ENCODE results near the gene FEN1. TPM values are rescaled to one million over a fixed set of nuclear protein-coding genes. Genes with fewer than 3 reads are reported as not detected.
A peak's percentile ranks its signal among the peaks of the same experiment; 100 is the strongest.

The FEN1 gene
- total and polyA plus RNA-seq, 2 of the 13 experiments (the other 11 are each of a cell fraction or from before 2014, with no cell fraction given): 12.4 to 102 TPM

- 0 out of 2 replicates have a peak, but pooled peaks have one; percentile 6 for TF ChIP-seq ZNF362 (CRISPR knock-in tag; IDR thresholded peaks at IDR 0.05; ENCODE audit: borderline replicate concordance)
- no peak for TF ChIP-seq ELF4 (CRISPR knock-in tag; IDR thresholded peaks at IDR 0.05; ENCODE audit: borderline replicate concordance)
- peak; percentile 72; the same call in 1 of the 2 replicates for TF ChIP-seq RCOR2 (CRISPR knock-in tag; IDR thresholded peaks at IDR 0.05)
- no peak for TF ChIP-seq KLF13 (CRISPR knock-in tag; IDR thresholded peaks at IDR 0.05)
- TF ChIP-seq SMAD9 (CRISPR knock-in tag; IDR thresholded peaks at IDR 0.05): peak; percentile 87; the same call in 1 of the 2 replicates
- TF ChIP-seq SMAD1 (CRISPR knock-in tag; IDR thresholded peaks at IDR 0.05; ENCODE audit: borderline replicate concordance, low read depth): no peak
- TF ChIP-seq NFIC (IDR thresholded peaks at IDR 0.05; ENCODE audit: low read length): no peak
- no peak; the same call in 1 of the 2 replicates for TF ChIP-seq ZNF788 (CRISPR knock-in tag; IDR thresholded peaks at IDR 0.05; ENCODE audit: borderline replicate concordance)
- TF ChIP-seq NBN (conservative IDR thresholded peaks at IDR 0.05): no peak
- no peak for TF ChIP-seq ZNF329 (CRISPR knock-in tag; IDR thresholded peaks at IDR 0.05; ENCODE audit: low read depth)
- TF ChIP-seq NCOR1 (IDR thresholded peaks at IDR 0.05; ENCODE audit: borderline replicate concordance, low read length): no peak
- no peak for TF ChIP-seq RBM39 (IDR thresholded peaks at IDR 0.05; ENCODE audit: low read depth, low read length, poor library complexity, severe bottlenecking)
- no peak for TF ChIP-seq PITX1 (CRISPR knock-in tag; IDR thresholded peaks at IDR 0.05)
- TF ChIP-seq, protein P1, sequence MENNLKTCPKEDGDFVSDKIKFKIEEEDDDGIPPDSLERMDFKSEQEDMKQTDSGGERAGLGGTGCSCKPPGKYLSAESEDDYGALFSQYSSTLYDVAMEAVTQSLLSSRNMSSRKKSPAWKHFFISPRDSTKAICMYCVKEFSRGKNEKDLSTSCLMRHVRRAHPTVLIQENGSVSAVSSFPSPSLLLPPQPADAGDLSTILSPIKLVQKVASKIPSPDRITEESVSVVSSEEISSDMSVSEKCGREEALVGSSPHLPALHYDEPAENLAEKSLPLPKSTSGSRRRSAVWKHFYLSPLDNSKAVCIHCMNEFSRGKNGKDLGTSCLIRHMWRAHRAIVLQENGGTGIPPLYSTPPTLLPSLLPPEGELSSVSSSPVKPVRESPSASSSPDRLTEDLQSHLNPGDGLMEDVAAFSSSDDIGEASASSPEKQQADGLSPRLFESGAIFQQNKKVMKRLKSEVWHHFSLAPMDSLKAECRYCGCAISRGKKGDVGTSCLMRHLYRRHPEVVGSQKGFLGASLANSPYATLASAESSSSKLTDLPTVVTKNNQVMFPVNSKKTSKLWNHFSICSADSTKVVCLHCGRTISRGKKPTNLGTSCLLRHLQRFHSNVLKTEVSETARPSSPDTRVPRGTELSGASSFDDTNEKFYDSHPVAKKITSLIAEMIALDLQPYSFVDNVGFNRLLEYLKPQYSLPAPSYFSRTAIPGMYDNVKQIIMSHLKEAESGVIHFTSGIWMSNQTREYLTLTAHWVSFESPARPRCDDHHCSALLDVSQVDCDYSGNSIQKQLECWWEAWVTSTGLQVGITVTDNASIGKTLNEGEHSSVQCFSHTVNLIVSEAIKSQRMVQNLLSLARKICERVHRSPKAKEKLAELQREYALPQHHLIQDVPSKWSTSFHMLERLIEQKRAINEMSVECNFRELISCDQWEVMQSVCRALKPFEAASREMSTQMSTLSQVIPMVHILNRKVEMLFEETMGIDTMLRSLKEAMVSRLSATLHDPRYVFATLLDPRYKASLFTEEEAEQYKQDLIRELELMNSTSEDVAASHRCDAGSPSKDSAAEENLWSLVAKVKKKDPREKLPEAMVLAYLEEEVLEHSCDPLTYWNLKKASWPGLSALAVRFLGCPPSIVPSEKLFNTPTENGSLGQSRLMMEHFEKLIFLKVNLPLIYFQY (CRISPR knock-in tag; IDR thresholded peaks at IDR 0.05; ENCODE audit: borderline replicate concordance): peak; percentile 74; the same call in 1 of the 2 replicates
- no peak for TF ChIP-seq ELF1 (CRISPR knock-in tag; IDR thresholded peaks at IDR 0.05)
- TF ChIP-seq SUZ12 (IDR thresholded peaks at IDR 0.05; ENCODE audit: low read depth, low read length): no peak
- TF ChIP-seq HDAC1 (CRISPR knock-in tag; IDR thresholded peaks at IDR 0.05): peak; percentile 81
- no peak for TF ChIP-seq ARNT2 (CRISPR knock-in tag; IDR thresholded peaks at IDR 0.05; ENCODE audit: low read depth)
- TF ChIP-seq ONECUT2 (CRISPR knock-in tag; IDR thresholded peaks at IDR 0.05): no peak
- TF ChIP-seq ADNP (CRISPR knock-in tag; IDR thresholded peaks at IDR 0.05): no peak
- TF ChIP-seq ZNF446 (CRISPR knock-in tag; IDR thresholded peaks at IDR 0.05): 0 out of 2 replicates have a peak, but pooled peaks have one; percentile 52
- TF ChIP-seq, protein P2, sequence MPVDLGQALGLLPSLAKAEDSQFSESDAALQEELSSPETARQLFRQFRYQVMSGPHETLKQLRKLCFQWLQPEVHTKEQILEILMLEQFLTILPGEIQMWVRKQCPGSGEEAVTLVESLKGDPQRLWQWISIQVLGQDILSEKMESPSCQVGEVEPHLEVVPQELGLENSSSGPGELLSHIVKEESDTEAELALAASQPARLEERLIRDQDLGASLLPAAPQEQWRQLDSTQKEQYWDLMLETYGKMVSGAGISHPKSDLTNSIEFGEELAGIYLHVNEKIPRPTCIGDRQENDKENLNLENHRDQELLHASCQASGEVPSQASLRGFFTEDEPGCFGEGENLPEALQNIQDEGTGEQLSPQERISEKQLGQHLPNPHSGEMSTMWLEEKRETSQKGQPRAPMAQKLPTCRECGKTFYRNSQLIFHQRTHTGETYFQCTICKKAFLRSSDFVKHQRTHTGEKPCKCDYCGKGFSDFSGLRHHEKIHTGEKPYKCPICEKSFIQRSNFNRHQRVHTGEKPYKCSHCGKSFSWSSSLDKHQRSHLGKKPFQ (CRISPR knock-in tag; IDR thresholded peaks at IDR 0.05; ENCODE audit: insufficient replicate concordance): no peak
- TF ChIP-seq NR2F2 (IDR thresholded peaks at IDR 0.05; ENCODE audit: borderline replicate concordance, low read depth): peak; percentile 80; the same call in 1 of the 2 replicates
- no peak for TF ChIP-seq ZSCAN12 (CRISPR knock-in tag; IDR thresholded peaks at IDR 0.05)
- TF ChIP-seq NFRKB (IDR thresholded peaks at IDR 0.05): no peak
These were observed 23.4 kb upstream of the FEN1 start (continued) for GRCh38 chr11:61769169-61769920.
